A549 (cell line): ENCODE measurements around the gene ZHX3. TPM values are rescaled to one million over a fixed set of nuclear protein-coding genes. Genes with fewer than 3 reads are reported as not detected.

Experiments used
- ATAC-seq, 2 experiments: fragments of 200-7000 bp in 1 of 2; fragments of >200 bp in 1 of 2; cut with Nextera tagmentation in 1 of 2; cut with Tn5 transposase in 1 of 2; 3 replicates each; pipeline versions ENCODE4 v1.8.0 to v1.9.1; 2018 to 2020; ENCODE audit warnings: mild to moderate bottlenecking in 1 of 2, moderate library complexity in 1 of 2
- CTCF ChIA-PET: fragments of 300-600 bp; sonication (Branson Sonifier 250); formaldehyde crosslinking; extraction: SDS; loops from one replicate; lab custom pipeline; 2021; ENCODE audit warnings: antibody characterized with exemption, inconsistent platforms; lab: Yijun Ruan, JAX
- POLR2A ChIA-PET: fragments of 350-600 bp; formaldehyde crosslinking; extraction: SDS; loops from one replicate; lab custom pipeline; 2021; ENCODE audit warnings: antibody characterized with exemption, inconsistent platforms; lab: Yijun Ruan, JAX
- DNase-seq, 2 experiments: peaks; one replicate each; pipeline versions ENCODE4 v3.0.0 to v3.0.0-alpha.2; 2011 to 2016; ENCODE audit warnings: low read depth in 1 of 2, low spot score in 1 of 2
- FAIRE-seq: peaks from 2 replicates; lab custom pipeline; 2011; peaks lifted over from hg19 to GRCh38; lab: Jason Lieb, UNC
- H3K27ac ChIP-seq, 2 experiments: fragments of >200 bp; sonication (Bioruptor Twin); formaldehyde crosslinking; 3 replicates each; pipeline ENCODE4 v1.5.1; 2016 to 2017
- H3K4me1 ChIP-seq: fragments of >200 bp; sonication (Bioruptor Twin); formaldehyde crosslinking; 3 replicates; pipeline ENCODE4 v1.6.1; 2016
- H3K4me2 ChIP-seq: fragments of >200 bp; sonication (Bioruptor Twin); formaldehyde crosslinking; 3 replicates; pipeline ENCODE4 v1.6.1; 2016
- H3K4me3 ChIP-seq: fragments of >200 bp; sonication (Bioruptor Twin); formaldehyde crosslinking; 3 replicates; pipeline ENCODE4 v1.5.1; 2016
- H3K9me3 ChIP-seq: fragments of >200 bp; sonication (Bioruptor Twin); formaldehyde crosslinking; 3 replicates; pipeline ENCODE4 v1.6.1; 2016
- CBX2 ChIP-seq: fragments of 200-600 bp; sonication (generic); IDR thresholded peaks from 2 replicates; pipeline ENCODE4 v1.6.1; 2016; ENCODE audit warnings: low read depth, mild to moderate bottlenecking, borderline replicate concordance
- EHF ChIP-seq: fragments of 250-450 bp; sonication (Bioruptor Pico); IDR thresholded peaks from 2 replicates; pipeline ENCODE4 v1.5.0; 2020; ENCODE audit warnings: mild to moderate bottlenecking
- EHMT2 ChIP-seq: fragments of 200-600 bp; sonication (generic); IDR thresholded peaks from 2 replicates; pipeline ENCODE4 v1.6.1; 2016; ENCODE audit warnings: antibody characterized with exemption, low read depth, mild to moderate bottlenecking, moderate library complexity
- ESRRA ChIP-seq: fragments of 150-350 bp; IDR thresholded peaks from 2 replicates; pipeline ENCODE4 v1.6.1; 2014; ENCODE audit warnings: mild to moderate bottlenecking, low read length, borderline replicate concordance
- FOXS1 ChIP-seq: fragments of 250-450 bp; sonication (Bioruptor Pico); IDR thresholded peaks from 2 replicates; pipeline ENCODE4 v1.5.0; 2020; ENCODE audit warnings: mild to moderate bottlenecking, moderate library complexity
- GATA3 ChIP-seq: IDR thresholded peaks from 2 replicates; pipeline ENCODE4 v1.6.1; 2012; ENCODE audit warnings: borderline replicate concordance
- HOXB5 ChIP-seq: fragments of 250-450 bp; sonication (Bioruptor Pico); IDR thresholded peaks from 2 replicates; pipeline ENCODE4 v1.5.0; 2020; ENCODE audit warnings: mild to moderate bottlenecking, moderate library complexity
- JUNB ChIP-seq: fragments of >200 bp; sonication (Bioruptor Twin); formaldehyde crosslinking; IDR thresholded peaks from 2 replicates; pipeline ENCODE4 v1.6.1; 2016
- KDM1A ChIP-seq: fragments of 200-600 bp; sonication (generic); IDR thresholded peaks from 2 replicates; pipeline ENCODE4 v1.6.1; 2016; ENCODE audit warnings: low read depth, mild to moderate bottlenecking
- MAFK ChIP-seq: fragments of 450-650 bp; IDR thresholded peaks from 2 replicates; pipeline ENCODE4 v1.6.1; 2014; ENCODE audit not compliant: partially characterized antibody
- MYC ChIP-seq: IDR thresholded peaks from 2 replicates; pipeline ENCODE4 v1.6.1; 2012; ENCODE audit warnings: mild to moderate bottlenecking, inconsistent platforms, low read length, improper control_type of control experiment, borderline replicate concordance
- NPAS2 ChIP-seq: fragments of 250-450 bp; sonication (Bioruptor Pico); IDR thresholded peaks from 2 replicates; pipeline ENCODE4 v1.8.0; 2022; ENCODE audit warnings: mild to moderate bottlenecking, moderate library complexity, borderline replicate concordance
- PHF8 ChIP-seq: fragments of 200-600 bp; sonication (generic); IDR thresholded peaks from 2 replicates; pipeline ENCODE4 v1.6.1; 2016; ENCODE audit warnings: low read depth, mild to moderate bottlenecking, antibody characterized with exemption, moderate library complexity, borderline replicate concordance
- RAD21 ChIP-seq, 2 experiments: fragments of >200 bp in 1 of 2; sonication (Bioruptor Twin) in 1 of 2; formaldehyde crosslinking in 1 of 2; IDR thresholded peaks in 1 of 2; conservative IDR thresholded peaks in 1 of 2; 2 replicates in 1 of 2; 3 replicates in 1 of 2; pipeline ENCODE4 v1.6.1; 2012 to 2018; ENCODE audit warnings: inconsistent platforms in 1 of 2
- RARB ChIP-seq: fragments of 250-450 bp; sonication (Bioruptor Pico); IDR thresholded peaks from 2 replicates; pipeline ENCODE4 v1.8.0; 2021; ENCODE audit warnings: mild to moderate bottlenecking, moderate library complexity
- RCOR1 ChIP-seq: fragments of 150-350 bp; IDR thresholded peaks from 2 replicates; pipeline ENCODE4 v1.6.1; 2014; ENCODE audit warnings: antibody characterized with exemption, low read length, low read depth
- SMC3 ChIP-seq: fragments of >200 bp; sonication (Bioruptor Twin); formaldehyde crosslinking; IDR thresholded peaks from 3 replicates; pipeline ENCODE4 v1.6.1; 2018; ENCODE audit warnings: inconsistent platforms
- TFCP2L1 ChIP-seq: fragments of 250-450 bp; sonication (Bioruptor Pico); IDR thresholded peaks from 2 replicates; pipeline ENCODE4 v1.5.0; 2021; ENCODE audit warnings: mild to moderate bottlenecking
- TP53 ChIP-seq: fragments of 250-450 bp; sonication (Bioruptor Pico); IDR thresholded peaks from 2 replicates; pipeline ENCODE4 v1.5.0; 2021; ENCODE audit warnings: mild to moderate bottlenecking, moderate library complexity
- ZC3H11A ChIP-seq: fragments of 450-650 bp; IDR thresholded peaks from 2 replicates; pipeline ENCODE4 v1.6.1; 2014; ENCODE audit warnings: antibody characterized with exemption, mild to moderate bottlenecking
- ZFP36 ChIP-seq: fragments of 450-650 bp; IDR thresholded peaks from 2 replicates; pipeline ENCODE4 v1.6.1; 2014; ENCODE audit warnings: borderline replicate concordance; ENCODE audit not compliant: partially characterized antibody
- ZSCAN20 ChIP-seq: fragments of 250-450 bp; sonication (Bioruptor Pico); IDR thresholded peaks from 2 replicates; pipeline ENCODE4 v1.8.0; 2022; ENCODE audit warnings: mild to moderate bottlenecking, moderate library complexity
- WGBS: methylation state at CpG from one replicate; pipeline ENCODE4 v1.1.6; 2017; ENCODE audit errors: missing lambda C conversion rate; 5-methylcytosine and 5-hydroxymethylcytosine counted together
- polyA plus RNA-seq, 4 experiments: library from polyadenylated mRNA; depleted of rRNA in 3 of 4; stranded (reverse); fragments of >200 nt; fragmentation: RNase III in 1 of 4; extraction: RNeasy Plus Mini Kit Qiagen cat#74134 plus additional on column Dnase treatment in 1 of 4; gene quantifications; 2 replicates in 3 of 4; 3 replicates in 1 of 4; pipeline ENCODE4 v1.2.3, GENCODE V29; 2011 to 2017
- TF ChIP-seq, protein P1 (sequence below): fragments of >200 bp; sonication (Bioruptor Twin); formaldehyde crosslinking; IDR thresholded peaks from 3 replicates; pipeline ENCODE4 v1.5.1; 2016
- TF ChIP-seq, protein P2 (sequence below): fragments of >200 bp; sonication (Bioruptor Twin); formaldehyde crosslinking; IDR thresholded peaks from 3 replicates; pipeline ENCODE4 v1.6.1; 2016
- TF ChIP-seq, protein P3 (sequence below): IDR thresholded peaks from 2 replicates; pipeline ENCODE4 v1.6.1; 2012; ENCODE audit warnings: low read depth, borderline replicate concordance
- TF ChIP-seq, protein P4 (sequence below): fragments of 250-450 bp; sonication (Bioruptor Pico); IDR thresholded peaks from 2 replicates; pipeline ENCODE4 v1.5.0; 2021; ENCODE audit warnings: mild to moderate bottlenecking, moderate library complexity, borderline replicate concordance

The ZHX3 gene
- polyA plus RNA-seq, 2 of the 4 experiments (the other 2 are of a cell fraction): 3.6 to 4.1 TPM

DNA sequence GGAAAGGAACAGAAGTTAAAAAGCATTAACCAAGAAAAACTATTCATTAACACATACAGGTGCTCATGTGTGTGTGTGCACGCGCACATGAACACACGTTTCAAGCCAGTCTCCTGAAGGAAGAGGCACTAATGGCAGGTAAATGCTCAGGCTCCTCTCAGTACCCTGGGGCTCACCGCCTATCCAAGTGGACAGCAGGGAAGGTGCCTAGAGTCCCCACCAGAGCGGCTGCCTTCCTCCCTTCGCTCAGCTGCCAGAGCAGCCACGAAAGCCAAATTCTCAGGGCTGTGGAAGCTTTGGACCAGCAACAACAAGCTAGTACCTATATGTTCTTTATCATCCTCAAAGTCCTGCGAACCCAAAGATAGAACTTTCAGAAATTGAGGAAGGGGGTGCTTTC lies 137.6 kb downstream of the ZHX3 start:
- Histone ChIP-seq H3K4me3 (no peak overlapping the region), H3K4me1 (peaks cover 13% of the 10 kb centered on the region; the same call in 2 of the 3 replicates), H3K9me3 (no peaks in the 10 kb centered on the region), H3K4me2 (no peak overlapping the region), H3K27ac (no peak overlapping the region)
- ATAC-seq: no peak
- CTCF ChIA-PET: interaction anchor here (1.0 to 4.1 kb wide), 4 partner anchors 7 to 160 kb away, joined by 3 to 19 read pairs (median 4); partner anchors contain the start of gene LPIN3
- FAIRE-seq: no peak
- POLR2A ChIA-PET: no interaction called here
- DNase-seq: no peak
- 84% methylated on average over 8 of the region's 8 CpGs for WGBS
- TF ChIP-seq PHF8 (no peak), TP53 (no peak), KDM1A (no peak), CBX2 (no peak), ZFP36 (no peak), RARB (CRISPR knock-in tag) (no peak), MAFK (no peak), TFCP2L1 (CRISPR knock-in tag) (no peak), RCOR1 (no peak), ZC3H11A (no peak), GATA3 (no peak)

DNA sequence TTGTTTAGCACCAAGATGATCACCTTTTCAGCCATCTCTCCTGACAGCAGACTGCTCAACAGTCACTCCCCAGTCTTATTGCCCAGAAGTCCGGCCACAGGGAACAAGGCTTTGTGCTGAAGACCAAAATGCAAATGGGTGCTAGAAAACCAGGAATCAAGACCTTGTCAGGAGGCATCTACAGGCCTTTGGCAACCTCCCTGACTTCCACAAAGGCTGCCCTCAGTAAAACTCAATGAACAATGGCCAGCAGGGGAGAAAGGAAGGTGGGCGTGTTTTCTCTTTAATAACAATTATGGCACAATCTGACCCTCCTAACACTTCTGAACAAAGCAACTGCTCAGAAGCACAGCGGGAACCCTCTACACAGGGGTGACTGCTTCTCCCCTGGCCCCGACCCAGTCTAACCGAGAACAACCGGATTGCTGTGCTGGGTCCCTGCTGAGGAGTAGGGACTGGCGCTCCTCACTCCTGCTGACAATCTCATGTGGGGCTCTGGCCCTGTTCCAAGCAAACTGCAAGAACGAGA lies 138.6 kb downstream of the ZHX3 start:
- TF ChIP-seq, protein P1, sequence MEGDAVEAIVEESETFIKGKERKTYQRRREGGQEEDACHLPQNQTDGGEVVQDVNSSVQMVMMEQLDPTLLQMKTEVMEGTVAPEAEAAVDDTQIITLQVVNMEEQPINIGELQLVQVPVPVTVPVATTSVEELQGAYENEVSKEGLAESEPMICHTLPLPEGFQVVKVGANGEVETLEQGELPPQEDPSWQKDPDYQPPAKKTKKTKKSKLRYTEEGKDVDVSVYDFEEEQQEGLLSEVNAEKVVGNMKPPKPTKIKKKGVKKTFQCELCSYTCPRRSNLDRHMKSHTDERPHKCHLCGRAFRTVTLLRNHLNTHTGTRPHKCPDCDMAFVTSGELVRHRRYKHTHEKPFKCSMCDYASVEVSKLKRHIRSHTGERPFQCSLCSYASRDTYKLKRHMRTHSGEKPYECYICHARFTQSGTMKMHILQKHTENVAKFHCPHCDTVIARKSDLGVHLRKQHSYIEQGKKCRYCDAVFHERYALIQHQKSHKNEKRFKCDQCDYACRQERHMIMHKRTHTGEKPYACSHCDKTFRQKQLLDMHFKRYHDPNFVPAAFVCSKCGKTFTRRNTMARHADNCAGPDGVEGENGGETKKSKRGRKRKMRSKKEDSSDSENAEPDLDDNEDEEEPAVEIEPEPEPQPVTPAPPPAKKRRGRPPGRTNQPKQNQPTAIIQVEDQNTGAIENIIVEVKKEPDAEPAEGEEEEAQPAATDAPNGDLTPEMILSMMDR: no peak
- TF ChIP-seq JUNB (no peak), KDM1A (no peak), HOXB5 (CRISPR knock-in tag) (no peak), NPAS2 (no peak), ZSCAN20 (CRISPR knock-in tag) (no peak), ZFP36 (no peak), RARB (CRISPR knock-in tag) (no peak), FOXS1 (CRISPR knock-in tag) (no peak), MYC (no peak), EHMT2 (no peak), RAD21 (conservative IDR thresholded peaks at IDR 0.05 in 1 of 2, IDR thresholded peaks at IDR 0.05 in 1 of 2) (no peak), ESRRA (no peak), EHF (no peak), TP53 (no peak), RCOR1 (no peak), SMC3 (no peak)
- TF ChIP-seq, protein P2, sequence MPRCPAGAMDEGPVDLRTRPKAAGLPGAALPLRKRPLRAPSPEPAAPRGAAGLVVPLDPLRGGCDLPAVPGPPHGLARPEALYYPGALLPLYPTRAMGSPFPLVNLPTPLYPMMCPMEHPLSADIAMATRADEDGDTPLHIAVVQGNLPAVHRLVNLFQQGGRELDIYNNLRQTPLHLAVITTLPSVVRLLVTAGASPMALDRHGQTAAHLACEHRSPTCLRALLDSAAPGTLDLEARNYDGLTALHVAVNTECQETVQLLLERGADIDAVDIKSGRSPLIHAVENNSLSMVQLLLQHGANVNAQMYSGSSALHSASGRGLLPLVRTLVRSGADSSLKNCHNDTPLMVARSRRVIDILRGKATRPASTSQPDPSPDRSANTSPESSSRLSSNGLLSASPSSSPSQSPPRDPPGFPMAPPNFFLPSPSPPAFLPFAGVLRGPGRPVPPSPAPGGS: no peak
- TF ChIP-seq, protein P3, sequence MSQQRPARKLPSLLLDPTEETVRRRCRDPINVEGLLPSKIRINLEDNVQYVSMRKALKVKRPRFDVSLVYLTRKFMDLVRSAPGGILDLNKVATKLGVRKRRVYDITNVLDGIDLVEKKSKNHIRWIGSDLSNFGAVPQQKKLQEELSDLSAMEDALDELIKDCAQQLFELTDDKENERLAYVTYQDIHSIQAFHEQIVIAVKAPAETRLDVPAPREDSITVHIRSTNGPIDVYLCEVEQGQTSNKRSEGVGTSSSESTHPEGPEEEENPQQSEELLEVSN: no peak
- TF ChIP-seq, protein P4, sequence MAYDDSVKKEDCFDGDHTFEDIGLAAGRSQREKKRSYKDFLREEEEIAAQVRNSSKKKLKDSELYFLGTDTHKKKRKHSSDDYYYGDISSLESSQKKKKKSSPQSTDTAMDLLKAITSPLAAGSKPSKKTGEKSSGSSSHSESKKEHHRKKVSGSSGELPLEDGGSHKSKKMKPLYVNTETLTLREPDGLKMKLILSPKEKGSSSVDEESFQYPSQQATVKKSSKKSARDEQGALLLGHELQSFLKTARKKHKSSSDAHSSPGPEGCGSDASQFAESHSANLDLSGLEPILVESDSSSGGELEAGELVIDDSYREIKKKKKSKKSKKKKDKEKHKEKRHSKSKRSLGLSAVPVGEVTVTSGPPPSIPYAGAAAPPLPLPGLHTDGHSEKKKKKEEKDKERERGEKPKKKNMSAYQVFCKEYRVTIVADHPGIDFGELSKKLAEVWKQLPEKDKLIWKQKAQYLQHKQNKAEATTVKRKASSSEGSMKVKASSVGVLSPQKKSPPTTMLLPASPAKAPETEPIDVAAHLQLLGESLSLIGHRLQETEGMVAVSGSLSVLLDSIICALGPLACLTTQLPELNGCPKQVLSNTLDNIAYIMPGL (CRISPR knock-in tag): no peak
- no peak for DNase-seq
- no peak for ATAC-seq
- H3K9me3 ChIP-seq: no peaks in the 10 kb centered on the region
- H3K27ac ChIP-seq: no peak overlapping the region
- H3K4me3 ChIP-seq: no peak overlapping the region
- ChIA-PET CTCF (interaction anchor here (2.0 kb wide), 1 partner anchor 161 kb away, joined by 4 read pairs; the partner anchor contains the start of gene LPIN3), POLR2A (no interaction called here)
- H3K4me1 ChIP-seq: peaks cover 13% of the 10 kb centered on the region; the same call in 2 of the 3 replicates
- WGBS: 83% methylated on average over 8 of the region's 8 CpGs
- no peak for FAIRE-seq
- H3K4me2 ChIP-seq: no peak overlapping the region
